ENCODE results near the gene FAM234B.
"Not testable (repeated sequence)": the region's sequence is repeated elsewhere in the genome, so short reads cannot be mapped to it uniquely, and the experiment has no call there.

FAM234B gene

DNA sequence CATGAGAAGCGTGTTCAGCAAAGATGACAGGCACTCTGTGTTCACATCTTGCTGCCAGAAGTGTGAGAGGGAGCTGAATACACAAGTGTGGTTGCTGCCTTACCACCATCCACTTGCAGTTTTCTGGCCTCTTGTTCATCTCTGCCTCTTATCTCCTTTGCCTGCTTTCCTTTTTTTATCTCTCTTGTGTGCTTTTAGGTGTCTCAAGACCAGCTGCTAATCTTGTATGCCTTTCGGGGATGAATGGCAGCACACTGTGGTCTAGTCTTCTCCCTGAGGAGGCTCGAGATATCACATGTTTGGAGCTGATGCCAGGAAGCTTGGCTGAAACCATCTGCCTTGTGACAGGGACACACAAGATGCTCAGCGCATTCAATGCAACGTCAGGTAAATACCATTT, 17.2 kb downstream of the FAM234B start:
- no peak for DNase-seq (ENCODE audit: low spot score)

DNA sequence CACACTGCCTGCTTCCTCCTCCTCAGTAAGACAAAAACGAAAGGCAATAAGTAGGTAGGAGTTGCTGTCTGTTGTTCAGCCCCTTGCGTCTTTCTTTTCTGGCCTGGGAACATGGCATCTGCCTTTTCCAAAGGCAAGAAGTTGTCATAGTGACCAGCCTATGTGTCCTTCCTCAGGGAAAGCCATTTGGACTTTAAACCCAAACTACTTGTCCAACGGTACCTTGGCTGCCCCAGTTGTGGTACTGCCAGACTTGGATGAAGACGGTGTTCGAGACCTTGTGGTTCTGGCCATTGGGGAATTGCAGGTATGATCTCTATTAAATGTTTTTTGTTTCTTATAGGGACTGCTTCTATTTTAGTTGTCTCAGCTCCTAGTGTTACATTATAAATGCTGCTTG, 18.5 kb downstream of the FAM234B start:
- no peak for DNase-seq (ENCODE audit: low spot score)

- DNase-seq (ENCODE audit: low spot score): no peak
Observed at GRCh38 chr12:13066014-13066413, 21.8 kb downstream of the FAM234B start.

DNA sequence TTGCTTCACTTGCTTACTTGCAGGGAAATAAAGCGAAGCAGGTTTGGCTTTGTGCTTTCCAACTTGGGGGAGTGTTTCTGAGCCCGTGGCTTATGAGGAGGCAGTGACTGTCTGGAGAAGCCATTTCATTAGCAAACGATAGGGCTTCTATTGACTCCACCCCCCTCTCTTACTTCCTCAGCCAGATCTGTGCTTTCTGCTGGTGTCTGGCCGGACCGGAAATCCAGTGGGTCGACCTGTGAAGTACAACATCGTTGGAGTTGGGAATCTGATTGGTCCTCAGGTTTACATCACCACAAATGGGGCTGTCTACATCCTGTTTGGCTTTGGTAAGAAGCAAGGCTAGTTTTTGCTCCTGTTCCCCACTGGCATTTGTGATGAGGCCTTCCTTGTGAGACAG, 22.3 kb downstream of the FAM234B start:
- DNase-seq (ENCODE audit: low spot score): no peak

- DNase-seq (ENCODE audit: low spot score): no peak
Observed at GRCh38 chr12:13067322-13067721, 23.1 kb downstream of the FAM234B start.

DNA sequence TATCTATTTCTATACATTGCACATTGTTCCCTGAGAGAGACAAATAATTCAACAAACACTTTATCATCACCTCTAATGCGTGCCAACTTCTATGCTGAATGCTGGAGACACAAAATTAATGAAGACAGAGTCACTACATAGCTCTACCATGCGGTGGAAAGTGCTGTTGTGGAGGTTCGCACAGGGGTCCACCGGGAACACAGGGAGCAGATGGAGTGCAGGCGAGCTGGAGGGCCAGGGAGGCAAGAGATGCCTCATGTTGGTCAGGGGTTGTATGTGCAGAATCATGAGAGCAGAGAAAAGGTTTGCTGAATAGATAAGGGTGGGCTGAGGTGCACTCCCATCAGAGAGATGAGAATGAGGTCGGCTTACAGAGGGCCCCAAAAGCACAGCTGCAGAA, 25.2 kb downstream of the FAM234B start:
- DNase-seq (ENCODE audit: low spot score): no peak

GRCh38 chr12:13071305-13072280, 27.4 kb downstream of the FAM234B start:
- DNase-seq (ENCODE audit: low spot score): no peak

DNA sequence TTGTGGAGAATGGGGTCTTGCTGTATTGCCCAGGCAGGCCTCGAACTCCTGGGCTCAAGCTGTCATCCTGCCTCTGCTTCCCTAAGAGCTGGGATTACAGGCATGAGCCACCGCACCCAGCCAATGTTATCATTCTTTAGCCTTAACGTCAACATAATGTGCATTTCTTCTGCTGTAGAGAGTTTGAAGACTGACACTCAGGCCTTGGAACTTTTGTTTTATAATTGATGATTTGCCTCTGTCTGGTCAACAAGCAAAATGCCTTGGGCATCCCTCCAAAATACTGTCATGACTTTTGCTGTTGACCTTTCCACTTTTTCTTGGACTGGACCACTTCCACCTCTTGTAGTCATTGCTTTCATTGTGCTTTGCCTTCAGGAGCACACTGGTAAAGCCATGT, 29.0 kb downstream of the FAM234B start:
- no peak for DNase-seq (ENCODE audit: low spot score)

DNA sequence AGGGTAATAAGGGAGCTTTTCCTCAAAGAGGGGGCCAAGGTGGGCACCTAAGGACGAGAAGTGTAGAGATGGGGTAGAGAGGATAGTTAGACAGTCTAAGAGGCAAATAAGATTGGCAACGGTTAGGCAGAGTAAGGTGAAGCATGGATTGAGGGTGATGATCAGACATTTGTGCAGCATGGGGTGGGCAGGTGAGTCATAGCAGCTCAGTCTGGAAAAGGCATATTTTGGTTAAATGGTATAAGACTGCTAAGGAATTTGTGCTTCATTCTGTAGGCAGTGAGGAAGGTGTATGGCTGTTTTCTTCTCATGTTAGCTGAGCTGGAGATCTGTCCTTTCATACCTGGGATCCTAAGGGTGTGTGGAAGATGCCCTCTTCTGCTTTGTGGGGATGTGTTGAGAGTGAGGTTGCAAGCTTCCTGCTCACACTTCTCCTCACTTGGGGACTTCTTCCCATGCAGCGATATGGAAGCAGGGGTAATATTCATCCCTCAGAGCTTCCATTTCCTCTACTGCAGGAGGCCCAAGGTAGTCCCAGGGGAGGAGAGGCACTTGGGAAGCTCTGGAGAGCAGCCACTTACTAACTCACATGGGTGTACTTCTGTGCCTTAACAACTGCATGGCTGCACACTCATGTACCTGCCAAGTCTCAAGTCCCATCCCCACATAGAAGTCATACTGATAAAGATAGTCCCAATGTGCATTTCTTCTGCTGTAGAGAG, 30.4 kb downstream of the FAM234B start:
- DNase-seq (ENCODE audit: low spot score): no peak

- DNase-seq (ENCODE audit: low spot score): no peak
Observed at GRCh38 chr12:13075118-13075480, 30.9 kb downstream of the FAM234B start.

DNA sequence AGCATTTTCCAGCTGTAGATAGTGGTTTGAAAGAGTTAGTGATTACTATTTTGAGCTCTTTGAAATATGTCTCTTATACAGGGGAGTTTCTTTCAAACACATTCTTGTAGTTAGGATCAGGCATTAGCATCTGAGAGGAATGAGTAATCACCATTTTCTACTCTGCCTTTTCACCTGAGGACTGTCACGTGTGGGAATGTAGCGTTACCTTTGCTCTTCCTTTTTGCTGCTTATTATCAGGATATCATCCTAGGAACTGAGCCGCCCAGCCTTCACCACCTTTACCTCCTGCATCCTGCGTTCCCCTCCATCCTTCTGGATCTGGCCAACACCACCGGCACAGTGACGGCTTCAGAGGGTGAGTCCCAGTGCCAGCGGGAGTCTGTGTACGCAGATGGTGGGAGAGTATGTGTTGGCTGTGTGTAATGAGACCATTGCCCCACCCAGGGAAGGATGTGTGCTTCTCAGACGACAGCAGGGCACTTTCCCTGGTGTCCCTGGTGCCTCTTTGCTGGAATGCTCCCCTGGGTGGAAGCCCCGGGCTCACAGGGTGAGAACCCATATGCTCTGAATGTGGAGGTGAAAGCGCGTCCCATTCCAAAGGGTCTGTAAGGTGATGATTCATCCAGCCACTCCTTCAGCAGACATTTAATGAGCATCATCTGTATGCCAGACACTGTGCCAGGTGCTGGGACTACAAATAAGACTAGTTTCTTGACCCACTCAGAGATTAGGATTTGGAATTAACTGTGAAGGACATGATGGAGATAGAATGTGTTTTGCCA, 31.8 kb downstream of the FAM234B start:
- no peak for DNase-seq (ENCODE audit: low spot score)

- no peak for DNase-seq (ENCODE audit: low spot score)
Observed at GRCh38 chr12:13079440-13079906, 35.3 kb downstream of the FAM234B start.

DNA sequence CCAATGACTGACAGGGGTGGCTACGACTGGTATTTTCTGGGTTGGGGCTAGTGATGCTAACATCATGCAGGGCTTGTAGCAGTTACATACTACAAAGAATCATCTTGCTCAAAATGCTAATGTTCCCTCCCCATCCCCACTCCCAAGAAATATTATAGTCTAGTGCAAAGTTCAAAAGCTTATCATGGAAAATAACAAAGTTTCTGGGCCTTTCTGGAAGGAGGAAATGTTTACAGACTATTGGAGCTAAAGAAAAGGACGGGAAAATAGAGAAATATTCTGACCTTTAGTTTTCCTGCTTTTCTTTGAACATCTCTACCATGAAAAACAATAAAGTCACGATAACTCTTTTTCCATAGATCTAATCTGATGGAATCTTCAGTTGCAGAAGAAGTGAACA, 36.1 kb downstream of the FAM234B start:
- no peak for DNase-seq (ENCODE audit: low spot score)

- no peak for DNase-seq (ENCODE audit: low spot score)
Observed at GRCh38 chr12:13082861-13083260, 38.7 kb downstream of the FAM234B start.

DNA sequence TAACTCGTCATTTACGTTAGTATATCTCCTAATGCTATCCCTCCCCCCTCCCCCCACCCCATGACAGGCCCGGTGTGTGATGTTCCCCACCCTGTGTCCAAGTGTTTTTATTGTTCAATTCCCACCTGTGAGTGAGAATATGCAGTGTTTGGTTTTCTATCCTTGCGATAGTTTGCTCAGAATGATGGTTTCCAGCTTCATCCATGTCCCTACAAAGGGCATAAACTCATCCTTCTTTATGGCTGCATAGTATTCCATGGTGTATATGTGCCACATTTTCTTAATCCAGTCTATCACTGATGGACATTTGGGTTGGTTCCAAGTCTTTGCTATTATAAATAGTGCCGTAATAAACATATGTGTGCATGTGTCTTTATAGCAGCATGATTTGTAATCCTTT, 39.5 kb downstream of the FAM234B start:
- DNase-seq (ENCODE audit: low spot score): not testable (repeated sequence)

GRCh38 chr12:13084898-13085640, 40.9 kb downstream of the FAM234B start:
- DNase-seq (ENCODE audit: low spot score): no peak

GRCh38 chr12:13085968-13086686, 41.9 kb downstream of the FAM234B start:
- no peak for DNase-seq (ENCODE audit: low spot score)

- no peak for DNase-seq (ENCODE audit: low spot score)
Observed at GRCh38 chr12:13087766-13088165, 43.6 kb downstream of the FAM234B start.

- no peak for DNase-seq (ENCODE audit: low spot score)
Observed at GRCh38 chr12:13088496-13088895, 44.3 kb downstream of the FAM234B start.

DNA sequence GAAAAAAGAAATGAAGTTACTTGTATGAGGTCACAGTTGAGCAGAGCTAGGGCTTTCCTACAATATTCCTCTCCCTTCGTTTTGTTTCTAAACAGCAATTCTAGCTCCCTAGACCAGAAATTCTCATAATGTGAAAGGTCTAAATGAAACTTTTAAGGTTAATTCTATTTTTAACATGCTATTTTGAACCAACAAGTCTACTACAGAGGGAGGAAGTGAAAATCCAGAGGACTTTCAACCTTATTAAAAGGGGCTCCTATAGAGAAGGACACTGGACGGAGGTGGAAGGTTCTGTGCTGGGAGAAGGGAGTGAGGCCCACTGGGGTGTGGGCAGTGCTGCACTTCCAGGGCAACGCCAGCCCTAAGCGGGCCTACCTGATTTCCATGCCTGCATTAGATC, 45.9 kb downstream of the FAM234B start:
- DNase-seq (ENCODE audit: low spot score): no peak

DNA sequence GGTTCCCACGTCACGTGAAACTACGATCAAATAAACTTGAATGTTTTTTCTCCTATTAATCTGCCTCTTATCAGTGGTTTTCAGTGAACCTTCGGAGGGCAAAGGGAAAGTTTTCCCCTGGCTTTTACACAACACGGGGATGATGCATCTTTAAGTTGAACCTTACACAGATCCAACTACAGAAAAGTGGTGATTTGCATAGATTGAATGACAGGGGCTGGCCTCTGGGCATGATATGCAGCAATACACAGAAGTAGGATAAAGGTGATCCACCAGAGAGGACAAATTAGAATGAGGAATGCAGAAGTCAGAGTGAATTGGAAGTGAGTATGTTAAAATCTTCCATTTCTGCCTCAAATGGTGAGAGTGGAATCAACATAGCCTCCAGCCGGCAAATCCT, 47.7 kb downstream of the FAM234B start:
- DNase-seq (ENCODE audit: low spot score): no peak

Measured in HuH-7 (cell line).